ENCODE measurements around the gene PLAU. TPM values are rescaled to one million over a fixed set of nuclear protein-coding genes. Genes with fewer than 3 reads are reported as not detected.
A peak's percentile ranks its signal among the peaks of the same experiment; 100 is the strongest.

Gene PLAU
- total and polyA plus RNA-seq, 2 experiments from 2014 or later, result 5.2 to 11.1 TPM

GRCh38 chr10:73868655-73869195 is 42.2 kb upstream of the PLAU start:
- Histone ChIP-seq H3K4me2 (no peak overlapping the region), H2AFZ (no peak overlapping the region), H3K9me2 (replicated peaks; ENCODE audit: insufficient read depth) (no peaks in the 10 kb centered on the region), H3K79me2 (peaks cover 45% of the 10 kb centered on the region), H3K36me3 (replicated peaks; ENCODE audit: insufficient read depth, low read depth) (no peaks in the 10 kb centered on the region), H4K20me1 (ENCODE audit: insufficient read depth, poor library complexity, severe bottlenecking) (no peaks in the 10 kb centered on the region), H3K4me1 (ENCODE audit: insufficient read depth) (peaks cover 24% of the 10 kb centered on the region), H3K9me3 (ENCODE audit: low read depth) (no peaks in the 10 kb centered on the region), H3K4me3 (no peak overlapping the region), H3K27me3 (no peaks in the 10 kb centered on the region), H3K27ac (no peak overlapping the region)
- 97% methylated on average over 5 of the region's 5 CpGs for WGBS (ENCODE audit: low lambda C conversion rate, missing lambda C conversion rate)
- TF ChIP-seq CTCF (IDR thresholded peaks at IDR 0.05; ENCODE audit: poor library complexity) (no peak), EZH2phosphoT487 (IDR thresholded peaks at IDR 0.05; ENCODE audit: low read depth, severe bottlenecking, unreplicated experiment) (no peak), EZH2 (IDR thresholded peaks at IDR 0.05; ENCODE audit: borderline replicate concordance) (no peak)
- DNase-seq (ENCODE audit: low spot score), result no peak

GRCh38 chr10:73871295-73872189 is 39.4 kb upstream of the PLAU start:
- Histone ChIP-seq H3K4me3 (no peak overlapping the region), H3K4me2 (peak overlapping the region; percentile 91), H3K9me3 (ENCODE audit: low read depth) (no peaks in the 10 kb centered on the region), H3K4me1 (ENCODE audit: insufficient read depth) (peaks cover 24% of the 10 kb centered on the region), H3K79me2 (peaks cover 43% of the 10 kb centered on the region), H3K9me2 (replicated peaks; ENCODE audit: insufficient read depth) (no peaks in the 10 kb centered on the region), H4K20me1 (ENCODE audit: insufficient read depth, poor library complexity, severe bottlenecking) (no peaks in the 10 kb centered on the region), H3K27ac (peak overlapping the region; percentile 73), H2AFZ (no peak overlapping the region), H3K36me3 (replicated peaks; ENCODE audit: insufficient read depth, low read depth) (no peaks in the 10 kb centered on the region), H3K27me3 (no peaks in the 10 kb centered on the region)
- DNase-seq (ENCODE audit: low spot score), result peak; percentile 58
- 74% methylated on average over 8 of the region's 8 CpGs for WGBS (ENCODE audit: low lambda C conversion rate, missing lambda C conversion rate)
- no peak for TF ChIP-seq CTCF (IDR thresholded peaks at IDR 0.05; ENCODE audit: poor library complexity)
- TF ChIP-seq EZH2 (IDR thresholded peaks at IDR 0.05; ENCODE audit: borderline replicate concordance), result no peak
- no peak for TF ChIP-seq EZH2phosphoT487 (IDR thresholded peaks at IDR 0.05; ENCODE audit: low read depth, severe bottlenecking, unreplicated experiment)

- Histone ChIP-seq H3K27ac (peak overlapping the region; percentile 73), H3K9me3 (ENCODE audit: low read depth) (no peaks in the 10 kb centered on the region), H4K20me1 (ENCODE audit: insufficient read depth, poor library complexity, severe bottlenecking) (no peaks in the 10 kb centered on the region), H3K4me1 (ENCODE audit: insufficient read depth) (peaks cover 24% of the 10 kb centered on the region), H3K79me2 (peaks cover 40% of the 10 kb centered on the region), H3K27me3 (no peaks in the 10 kb centered on the region), H3K4me2 (peak overlapping the region; percentile 91), H3K4me3 (no peak overlapping the region), H2AFZ (no peak overlapping the region), H3K36me3 (replicated peaks; ENCODE audit: insufficient read depth, low read depth) (no peaks in the 10 kb centered on the region), H3K9me2 (replicated peaks; ENCODE audit: insufficient read depth) (no peaks in the 10 kb centered on the region)
- TF ChIP-seq CTCF (IDR thresholded peaks at IDR 0.05; ENCODE audit: poor library complexity), result peak; percentile 21
- TF ChIP-seq EZH2 (IDR thresholded peaks at IDR 0.05; ENCODE audit: borderline replicate concordance), result no peak
- no peak for TF ChIP-seq EZH2phosphoT487 (IDR thresholded peaks at IDR 0.05; ENCODE audit: low read depth, severe bottlenecking, unreplicated experiment)
- WGBS (ENCODE audit: low lambda C conversion rate, missing lambda C conversion rate), result 53% methylated on average over 5 of the region's 5 CpGs
- DNase-seq (ENCODE audit: low spot score), result peak; percentile 39
Measured at GRCh38 chr10:73872190-73872710, 38.7 kb upstream of the PLAU start.

Data from hepatocyte (in vitro differentiated cells).